HG03108 (cell line): ENCODE results near the gene C6orf132.

ENCODE experiments used
- ATAC-seq: cut with Tn5 transposase; IDR thresholded peaks from one replicate; pipeline ENCODE4 v1.9.1; 2021; ENCODE audit warnings: moderate library complexity; ENCODE audit not compliant: unreplicated experiment

C6orf132 gene

DNA sequence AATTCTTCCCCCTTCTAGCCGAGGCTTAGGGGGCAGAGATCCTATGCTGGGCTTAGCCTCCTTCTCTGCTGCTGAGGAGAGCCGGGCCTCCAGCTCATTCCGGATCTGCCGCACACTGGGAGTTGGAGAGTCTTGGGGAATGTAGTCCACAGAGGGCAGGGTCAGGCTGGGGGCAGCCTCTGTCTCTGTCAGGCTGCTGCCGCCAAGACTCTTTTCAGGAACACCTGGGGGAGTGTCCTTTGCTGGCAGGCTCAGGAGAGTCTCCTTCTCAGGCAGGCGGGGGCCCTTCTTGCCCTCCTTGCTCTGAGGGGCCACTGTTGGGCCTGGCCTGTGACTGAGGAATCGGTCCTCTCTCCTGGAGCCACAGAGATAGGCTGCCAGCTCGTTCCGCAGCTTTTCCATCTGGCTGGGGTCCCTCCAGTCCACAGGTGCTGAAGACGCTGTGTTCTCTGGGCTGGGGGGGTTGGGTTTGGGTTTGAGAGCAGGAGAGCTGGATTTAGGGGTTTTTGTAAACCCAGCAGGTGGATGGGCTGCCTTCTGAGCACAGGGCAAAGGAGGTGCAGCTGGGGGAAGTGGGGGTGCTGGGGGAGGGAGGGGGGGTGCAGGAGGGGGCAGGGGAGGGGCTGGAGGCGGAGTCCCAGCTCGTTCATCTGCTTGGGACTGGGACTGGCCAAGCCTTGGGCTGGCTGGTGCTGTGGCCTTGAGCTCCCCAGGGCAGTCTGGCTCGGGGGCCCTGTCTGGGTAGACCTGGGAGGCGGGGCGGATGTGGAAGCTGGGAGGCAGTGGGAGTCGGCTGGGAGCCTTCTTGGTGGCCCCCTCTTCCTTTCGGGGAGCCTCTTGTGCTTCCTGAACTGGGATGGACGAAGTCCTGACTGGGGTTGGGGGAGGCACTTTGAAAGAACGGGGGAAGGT is 36.1 kb downstream of the C6orf132 start:
- no peak for ATAC-seq

DNA sequence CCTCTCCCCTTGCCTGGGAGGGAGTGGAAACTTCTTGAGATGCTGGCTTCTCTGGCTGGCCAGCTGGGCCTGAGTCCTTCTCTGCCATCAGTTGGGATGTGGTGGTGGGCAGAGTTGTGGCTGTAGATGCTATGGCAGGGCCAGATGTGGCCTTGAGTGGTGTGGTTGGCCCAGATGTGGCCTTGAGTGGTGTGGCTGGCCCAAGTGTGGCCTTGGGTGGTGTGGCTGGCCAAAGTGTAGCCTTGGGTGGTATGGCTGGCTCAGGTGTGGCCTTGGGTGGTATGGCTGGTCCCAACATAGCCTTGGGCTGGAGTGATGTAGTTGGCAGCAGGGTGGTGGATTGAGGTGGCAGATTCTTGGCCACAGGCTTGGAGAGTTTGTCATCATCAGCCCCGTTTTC is 36.7 kb downstream of the C6orf132 start:
- no peak for ATAC-seq

DNA sequence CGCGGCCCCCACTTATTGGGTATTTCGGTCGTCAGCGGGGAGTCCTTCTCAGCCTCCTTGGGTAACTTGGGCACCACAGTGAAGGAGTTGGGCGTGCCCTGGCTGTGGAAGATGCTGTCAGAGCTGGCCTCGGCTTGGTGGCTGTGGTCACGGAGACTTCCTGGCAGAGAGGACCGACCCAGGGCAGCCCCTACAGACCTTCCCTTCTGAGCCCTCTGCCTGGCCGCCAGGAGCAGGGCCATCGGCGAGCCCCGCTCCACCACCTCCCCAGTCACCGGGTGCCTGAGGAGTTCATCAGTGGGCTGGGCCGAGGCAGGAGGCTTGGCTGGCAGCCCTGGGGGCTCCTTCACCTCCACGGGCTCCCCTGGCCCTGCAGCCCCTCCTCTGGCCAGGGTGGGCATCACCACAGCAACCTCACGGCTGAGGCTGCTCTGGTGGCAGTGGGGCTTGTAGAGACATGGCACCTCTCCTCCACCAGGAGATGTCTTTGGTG is 37.2 kb downstream of the C6orf132 start:
- ATAC-seq = no peak

DNA sequence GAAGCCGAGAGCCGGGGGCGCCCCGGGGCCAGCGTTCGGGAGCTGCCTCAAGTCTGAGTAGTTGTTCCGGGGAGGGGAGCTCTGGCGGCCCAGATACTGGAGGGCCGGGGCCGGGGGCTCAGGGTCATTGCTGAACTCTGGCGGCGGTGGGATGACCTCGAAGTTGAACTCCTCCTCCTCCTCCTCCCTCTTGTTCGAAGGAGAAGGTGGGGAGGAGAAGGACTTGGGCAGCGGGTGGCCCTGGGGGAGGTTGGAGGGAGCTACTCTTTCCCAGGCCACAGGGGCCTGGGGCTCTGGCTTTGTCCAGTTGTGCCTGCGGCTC is 37.7 kb downstream of the C6orf132 start:
- ATAC-seq = no peak

DNA sequence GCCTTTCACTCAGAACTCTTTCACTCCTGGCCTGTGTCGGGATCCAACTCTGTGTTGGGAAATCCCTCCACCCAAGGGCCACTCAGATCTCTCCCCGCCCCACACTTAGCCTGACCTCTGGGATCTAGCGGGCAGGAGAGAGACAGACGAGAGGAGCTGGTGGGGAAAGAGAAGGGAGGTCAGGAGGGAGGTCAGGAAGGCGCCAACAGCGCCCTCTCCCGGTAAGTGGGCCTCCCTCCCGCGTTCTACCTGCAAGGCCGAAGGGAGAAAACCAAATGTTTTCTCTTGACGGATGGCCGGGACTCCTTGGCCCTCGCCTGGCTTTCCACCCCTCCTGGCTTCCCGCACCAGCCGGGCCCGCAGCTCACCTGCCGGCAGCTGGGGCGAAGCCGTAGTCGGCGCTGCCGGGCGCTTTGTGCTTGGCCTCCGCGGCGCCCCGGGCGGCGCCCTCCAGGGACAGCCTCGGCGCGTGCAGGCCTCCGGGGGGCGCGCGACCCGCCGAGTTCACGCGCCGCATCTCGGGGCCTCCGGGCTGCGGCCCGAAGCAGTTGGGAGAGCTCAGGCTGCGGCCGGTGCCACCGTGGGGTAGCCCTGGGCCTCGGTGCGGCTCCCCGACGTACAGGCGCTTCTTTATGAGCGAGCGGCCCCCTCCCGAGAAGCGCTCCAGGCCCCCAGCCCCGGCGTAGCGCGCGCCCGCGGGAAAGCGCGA is 38.2 kb downstream of the C6orf132 start:
- ATAC-seq = peak; percentile 65

DNA sequence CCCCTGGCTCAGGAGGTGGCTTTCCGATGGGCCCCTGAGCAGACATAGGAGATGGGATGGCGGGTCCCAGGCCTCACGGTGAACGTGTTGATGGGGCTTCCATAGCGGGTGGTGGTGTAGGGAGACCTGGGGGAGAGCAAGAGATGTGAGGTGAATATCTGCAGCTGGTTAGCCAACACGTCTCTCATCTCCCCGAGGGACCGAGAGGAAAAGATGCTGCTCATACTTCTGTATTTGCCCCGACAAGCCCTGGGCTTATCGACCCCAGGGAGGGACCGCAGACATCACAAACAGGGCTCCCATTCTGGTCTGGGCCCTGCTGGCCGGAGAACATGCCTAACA is 38.7 kb downstream of the C6orf132 start:
- no peak for ATAC-seq

DNA sequence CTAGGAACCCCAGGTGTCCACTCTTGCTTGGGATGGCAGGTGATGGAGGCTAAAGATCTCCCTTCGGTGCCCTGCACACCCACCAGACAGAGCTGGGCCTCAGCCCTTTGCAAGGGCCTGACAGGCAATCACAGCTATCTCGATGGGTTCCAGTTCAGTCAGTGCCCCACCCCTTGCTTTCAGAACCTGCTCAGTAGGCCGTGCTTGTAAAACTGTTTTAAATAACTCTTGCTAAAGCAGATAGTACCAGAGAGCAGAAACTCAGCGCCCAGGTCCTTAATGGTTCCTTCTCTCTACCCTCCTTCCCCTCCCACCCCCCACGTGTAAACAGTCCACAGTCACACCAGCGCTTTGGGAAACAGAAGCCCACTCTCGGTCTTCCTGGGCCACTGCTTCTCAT is 39.2 kb downstream of the C6orf132 start:
- no peak for ATAC-seq

DNA sequence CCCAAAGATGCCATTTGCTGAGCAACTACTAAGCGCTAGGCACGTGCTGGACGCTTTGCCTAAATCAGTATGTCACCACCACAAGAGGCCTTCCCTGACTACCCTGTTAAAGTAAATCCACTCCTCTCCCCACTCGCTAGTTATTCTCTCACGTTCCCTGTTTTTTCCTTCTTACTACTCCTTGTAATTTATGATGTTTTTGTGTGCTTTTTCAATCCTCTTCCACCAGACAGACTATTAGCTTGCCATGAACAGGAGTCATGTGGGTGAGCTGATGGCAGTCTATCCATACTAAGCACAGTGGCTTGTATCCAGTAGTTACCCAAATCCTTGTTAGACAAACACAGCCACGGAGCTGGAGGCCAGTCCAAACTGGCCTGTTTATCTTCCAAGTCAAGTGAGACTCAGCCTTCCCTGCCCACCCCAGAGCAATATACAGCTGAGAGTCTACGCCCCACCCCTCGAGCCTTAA is 41.2 kb downstream of the C6orf132 start:
- no peak for ATAC-seq

DNA sequence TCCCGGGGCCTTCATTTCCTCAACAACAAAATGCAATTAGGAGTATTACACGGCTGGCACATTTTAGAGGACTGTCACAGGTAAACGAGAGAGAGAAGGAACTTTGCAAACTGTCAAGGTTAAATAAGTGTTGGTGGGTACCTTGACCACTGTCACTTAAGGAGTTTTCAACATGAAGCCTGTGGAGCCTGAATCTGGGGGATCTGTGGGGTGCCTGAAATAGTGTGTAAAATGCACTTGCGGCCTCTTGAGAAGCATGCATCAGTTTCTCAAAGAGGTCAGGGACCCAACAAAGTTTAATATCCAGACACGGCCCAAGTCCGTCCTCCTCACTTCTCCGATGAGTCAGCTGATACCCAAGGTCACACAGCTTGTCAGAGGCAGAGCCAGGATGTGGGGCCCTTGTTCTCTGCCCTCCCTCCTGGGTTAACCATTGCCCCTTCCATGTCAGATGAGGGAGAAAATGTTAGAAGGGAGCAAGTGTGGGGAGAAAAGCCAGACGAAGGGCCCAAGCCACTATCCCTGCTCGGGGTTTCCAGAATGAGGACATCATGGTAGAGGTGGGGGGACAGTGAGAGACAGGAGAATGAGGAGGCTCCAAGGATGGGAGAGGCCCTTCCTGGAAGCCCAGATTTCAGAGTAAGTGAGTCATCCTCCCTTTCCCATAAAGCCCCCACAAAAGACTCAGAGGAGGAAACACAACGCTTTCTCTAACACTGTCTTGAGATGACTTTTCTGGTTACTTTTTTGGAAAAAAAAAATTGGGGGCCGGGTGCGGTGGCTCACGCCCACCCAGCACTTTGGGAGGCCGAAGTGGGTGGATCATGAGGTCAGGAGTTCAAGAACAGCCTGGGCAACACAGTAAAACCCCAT is 42.2 kb downstream of the C6orf132 start:
- no peak for ATAC-seq

DNA sequence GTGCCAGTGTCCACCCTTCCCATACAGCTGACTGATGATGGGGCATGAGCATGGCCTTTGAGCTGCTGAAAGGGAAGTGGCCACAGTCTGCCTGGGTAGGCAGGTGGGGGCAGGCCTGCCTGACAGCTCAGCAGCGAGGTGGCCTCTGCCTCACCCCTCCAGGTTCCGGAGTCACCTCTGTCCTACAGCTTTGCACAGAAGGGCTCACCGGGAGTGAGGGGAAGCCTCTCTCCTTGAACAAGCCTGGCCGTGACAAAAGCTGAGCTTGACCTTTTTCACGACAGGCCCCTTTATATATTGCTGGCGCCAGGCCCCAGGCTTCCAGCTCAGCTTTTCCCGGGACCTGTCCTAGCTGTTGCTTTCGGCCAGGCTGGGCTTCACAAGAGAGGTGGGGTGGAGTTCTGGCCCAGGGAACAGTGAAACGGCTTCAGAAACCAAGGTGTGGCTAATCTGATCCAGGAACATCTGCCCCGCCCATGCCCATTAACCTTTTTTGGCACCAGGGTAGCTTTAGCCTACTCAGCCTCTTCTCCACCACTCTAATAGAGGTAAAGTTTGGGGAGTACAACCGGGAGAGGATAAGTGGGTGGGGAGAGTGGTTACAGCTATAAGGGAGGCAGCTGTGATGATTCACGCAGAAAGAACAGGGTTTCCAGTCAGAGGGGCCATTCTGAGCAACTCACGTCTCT is 42.9 kb downstream of the C6orf132 start:
- no peak for ATAC-seq

DNA sequence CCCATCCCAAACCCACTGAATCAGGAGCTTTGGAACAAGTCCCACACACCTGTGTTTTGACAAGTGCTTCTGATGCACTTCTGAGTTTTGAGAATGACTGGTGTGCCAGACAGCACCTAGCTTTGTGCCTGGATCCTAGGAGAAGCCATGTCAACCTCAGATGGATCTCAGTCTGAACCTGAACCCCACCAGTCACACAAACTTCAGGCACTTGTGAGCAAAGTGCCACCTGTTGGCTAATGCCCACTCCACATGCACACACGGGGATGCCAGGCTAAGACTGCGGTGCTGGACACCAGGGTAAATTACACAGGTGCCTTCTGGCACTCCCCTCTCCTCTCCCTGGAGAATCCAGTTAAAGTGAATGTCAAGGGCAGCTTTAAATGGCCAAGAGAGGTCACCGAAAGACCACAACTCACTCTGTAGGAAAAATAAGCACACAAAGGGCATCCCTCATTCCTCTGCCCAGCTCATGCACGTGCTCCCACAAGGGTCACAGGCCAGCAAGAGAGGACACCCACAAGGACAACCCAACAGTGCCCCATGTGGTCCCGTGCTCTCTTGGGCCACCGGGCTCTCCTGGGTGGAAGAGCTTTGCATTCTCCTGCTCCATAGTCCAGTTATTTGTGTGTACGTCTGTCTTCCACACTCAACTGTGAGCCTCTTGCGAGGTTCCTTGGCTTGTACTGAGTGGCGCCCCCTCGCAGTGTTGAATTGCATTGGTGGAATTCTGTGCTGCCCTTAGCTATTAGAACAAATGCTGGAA is 46.5 kb downstream of the C6orf132 start:
- ATAC-seq = no peak

DNA sequence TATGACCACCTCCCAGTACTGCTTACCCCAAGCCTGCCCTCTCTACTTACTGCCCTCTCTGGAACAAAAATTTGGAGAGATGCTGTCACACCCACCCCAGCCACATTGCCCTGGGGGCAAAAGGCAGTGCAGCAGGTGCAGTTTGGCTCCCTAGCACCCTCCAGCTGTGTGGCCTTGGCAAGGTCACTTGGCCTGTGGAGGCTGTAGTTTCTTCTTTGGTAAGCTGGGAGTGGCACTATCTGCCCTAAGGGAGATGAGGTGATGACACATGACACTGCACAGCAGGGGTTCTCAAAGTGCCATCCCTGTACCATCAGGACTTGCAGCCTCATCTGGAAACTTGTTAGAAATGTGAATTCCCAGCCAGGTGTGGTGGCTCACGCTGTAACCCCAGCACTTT is 47.3 kb downstream of the C6orf132 start:
- ATAC-seq = no peak

DNA sequence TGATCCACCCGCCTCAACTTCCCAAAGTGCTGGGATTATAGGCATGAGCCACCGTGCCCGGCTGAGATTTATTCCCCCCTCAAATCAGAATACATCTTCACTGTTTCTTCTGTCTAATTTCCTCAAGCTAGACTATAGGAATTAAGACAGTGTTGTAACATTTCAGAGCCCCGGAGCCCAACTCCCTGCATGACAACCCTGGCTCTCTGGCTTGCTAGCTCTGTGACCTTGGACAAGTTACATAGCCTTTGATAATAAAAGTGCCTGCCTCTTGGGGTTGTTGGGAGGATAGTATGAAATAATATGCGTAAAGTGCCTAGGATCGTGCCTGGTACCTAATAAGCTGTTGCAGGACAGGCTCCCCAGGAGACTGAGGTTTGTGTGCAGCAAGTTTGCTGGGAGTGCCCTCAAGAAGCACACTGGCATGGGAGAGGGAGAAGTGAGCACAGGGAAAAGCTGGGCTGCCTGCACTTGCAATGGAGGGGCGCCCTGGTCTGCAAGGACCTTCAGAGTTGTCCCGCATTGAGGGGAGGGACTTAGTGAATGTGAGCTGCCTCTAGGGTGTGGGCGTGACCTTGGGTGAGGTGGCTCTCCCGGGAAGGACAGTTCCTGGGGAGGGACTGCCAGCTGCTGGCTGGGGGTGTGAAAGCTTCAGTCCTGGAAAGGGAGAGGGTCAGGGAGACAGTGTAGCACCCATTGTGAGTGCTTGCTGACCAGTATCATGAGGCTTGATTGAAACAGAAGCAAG is 48.7 kb downstream of the C6orf132 start:
- ATAC-seq = no peak

DNA sequence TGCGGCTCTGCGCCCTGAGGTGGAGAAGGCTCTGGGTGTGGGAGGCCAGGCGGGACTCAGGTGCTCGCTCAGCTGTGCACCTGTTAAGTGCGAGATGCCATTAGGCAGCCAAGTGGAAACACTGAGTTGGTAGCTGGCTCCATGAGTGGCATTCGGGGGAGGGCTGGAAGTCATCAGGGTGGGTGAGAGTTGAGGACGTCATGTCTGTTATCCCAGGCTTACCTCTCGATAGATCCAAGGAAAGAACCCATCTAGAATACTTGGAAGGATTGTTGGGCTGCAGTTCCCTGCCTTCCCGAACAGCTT is 50.7 kb downstream of the C6orf132 start:
- no peak for ATAC-seq

DNA sequence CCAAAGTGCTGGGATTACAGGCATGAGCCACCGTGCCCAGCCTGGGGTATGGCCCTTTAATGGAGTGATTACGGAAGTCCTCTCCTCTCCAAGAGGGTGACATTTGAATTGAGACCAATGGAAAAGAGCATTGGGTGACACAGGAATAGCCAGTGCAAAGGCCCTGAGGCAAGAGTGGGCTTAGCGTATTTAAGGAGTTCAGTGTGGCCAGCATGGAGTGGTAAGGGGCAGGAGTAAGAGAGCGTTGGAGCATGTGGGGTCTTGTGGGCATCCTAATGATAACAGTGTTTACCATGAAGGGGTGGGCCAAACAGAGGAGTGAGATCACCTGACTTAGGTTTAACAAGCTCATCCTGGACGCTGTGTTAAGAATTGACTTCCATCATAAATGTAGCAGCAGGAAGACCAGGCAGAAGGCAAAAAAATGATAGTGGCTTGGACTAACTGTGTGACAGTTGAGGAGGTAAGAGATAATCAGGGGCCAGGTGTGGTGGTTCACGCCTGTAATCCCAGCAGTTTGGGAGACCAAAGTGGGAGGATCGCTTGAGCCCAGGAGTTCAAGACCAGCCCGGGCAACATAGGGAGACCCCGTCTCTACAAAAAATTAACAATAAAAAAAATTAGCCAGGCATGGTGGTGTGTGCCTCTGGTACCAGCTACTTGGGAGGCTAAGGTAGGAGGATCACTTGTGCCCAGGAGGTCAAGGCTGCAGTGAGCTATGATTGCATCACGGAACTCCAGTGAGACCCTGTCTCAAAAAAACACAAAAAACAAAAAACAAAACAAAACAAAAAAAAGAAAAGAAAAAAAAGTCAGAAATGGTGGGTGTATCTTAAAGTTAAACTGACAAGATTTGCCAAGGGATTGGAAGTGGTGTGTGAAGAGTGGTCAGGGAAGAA is 51.4 kb downstream of the C6orf132 start:
- ATAC-seq = no peak

DNA sequence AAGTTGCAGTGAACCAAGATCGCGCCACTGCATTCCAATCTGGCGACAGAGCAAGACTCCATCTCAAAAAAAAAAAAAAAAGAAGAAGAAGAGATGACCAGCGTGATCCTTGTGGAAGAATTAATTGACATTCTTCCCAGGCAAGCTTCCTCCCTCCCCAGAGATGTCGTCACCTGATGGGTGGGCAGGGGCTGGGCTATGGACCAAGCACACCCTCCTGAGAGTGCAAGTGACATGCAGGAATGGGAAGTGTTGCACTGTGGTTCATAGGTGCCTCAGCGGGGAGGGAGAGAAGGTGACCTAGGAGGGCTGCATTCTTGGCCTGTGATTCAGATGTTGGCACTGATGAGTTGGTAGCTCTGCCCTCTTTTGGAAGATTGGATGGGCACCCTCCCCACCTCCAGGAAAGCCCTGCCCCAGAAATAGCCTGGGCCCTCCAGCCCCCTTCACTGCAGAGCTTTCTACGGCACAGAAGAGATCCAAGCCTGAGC is 54.3 kb downstream of the C6orf132 start:
- no peak for ATAC-seq

DNA sequence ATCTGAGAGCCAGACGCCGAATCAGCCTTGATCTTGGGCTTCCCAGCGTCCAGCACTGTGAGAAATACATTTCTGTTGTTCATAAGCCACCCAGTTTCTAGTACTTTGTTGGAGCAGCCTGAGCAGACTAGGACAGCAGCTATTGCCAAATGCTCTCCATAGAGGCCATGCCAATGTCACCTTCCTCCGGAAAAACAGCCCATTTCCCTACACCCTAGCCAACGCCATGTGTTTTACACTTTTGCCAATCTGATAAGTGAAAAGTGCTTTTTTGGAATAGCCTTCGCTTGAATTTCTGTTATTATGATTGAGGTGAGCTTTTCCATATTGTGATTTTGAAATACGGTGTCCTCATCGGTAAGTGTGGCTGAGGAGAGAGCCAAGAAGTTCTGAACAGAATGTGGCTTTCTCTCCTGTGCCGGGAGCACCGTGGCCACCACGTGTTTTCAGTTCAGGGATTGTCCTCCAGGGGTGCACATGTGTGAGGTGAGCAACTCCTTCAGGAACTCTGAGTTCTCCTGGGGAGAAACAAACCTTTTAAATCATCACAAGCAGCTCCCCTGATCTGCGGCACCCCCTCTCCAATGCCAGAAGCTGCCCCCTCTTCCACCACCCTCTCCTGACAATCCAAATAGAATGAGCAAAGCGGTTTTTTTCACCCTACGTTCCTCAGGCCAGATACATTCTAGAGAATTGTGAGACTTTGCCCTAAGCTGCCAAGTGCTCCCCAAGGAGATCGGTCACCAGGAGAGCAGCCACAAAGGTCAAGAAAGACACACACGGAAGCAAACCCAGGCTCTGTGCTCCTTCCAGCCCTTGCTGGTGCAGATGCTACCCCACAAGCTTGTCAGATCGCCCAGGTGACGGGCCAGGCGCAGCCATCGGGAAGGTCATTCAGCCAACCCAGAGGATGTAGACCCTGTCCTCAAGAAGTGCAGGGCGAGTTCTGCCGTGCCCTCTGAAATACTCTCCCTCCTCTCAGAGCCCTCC is 56.1 kb downstream of the C6orf132 start:
- no peak for ATAC-seq
